ENCODE results near the gene ANXA2.

The ANXA2 gene

GRCh38 chr15:60371175-60372051 is 26.4 kb downstream of the ANXA2 start:
- peak overlapping the region in 1 of 7 experiments; percentile 45 for H3K4me3 ChIP-seq (ENCODE audit: control insufficient read depth in 1 of 7, extremely low read depth in 1 of 7, insufficient read depth in 4 of 7, low read depth in 2 of 7, low read length in 6 of 7)
- H3K27me3 ChIP-seq (replicated peaks in 2 of 5; ENCODE audit: control insufficient read depth in 4 of 5, insufficient read depth in 5 of 5, low read length in 4 of 5), result no peaks in the 10 kb centered on the region
- peak in 2 of 3 donors; percentile 9 to 44 for DNase-seq
- 70% methylated on average over 7 of the region's 20 CpGs for WGBS (ENCODE audit: insufficient coverage)
- no peaks in the 10 kb centered on the region for H3K36me3 ChIP-seq (ENCODE audit: control insufficient read depth in 4 of 4, insufficient read depth in 4 of 4, low read length in 3 of 4)
- H3K4me1 ChIP-seq (ENCODE audit: control extremely low read depth in 1 of 4, control insufficient read depth in 4 of 4, insufficient read depth in 4 of 4, low read length in 3 of 4), result peaks cover 0 to 24% (median 0%) of the 10 kb centered on the region in 4 experiments
- ChIA-PET CTCF (interaction anchor here (1.4 kb wide), 1 partner anchor 12 kb away, joined by 4 read pairs; no protein-coding TSS in a partner anchor), POLR2A (interaction anchor here (1.0 kb wide), 1 partner anchor 73 kb away, joined by 3 read pairs; no protein-coding TSS in a partner anchor)
- H3K27ac ChIP-seq (ENCODE audit: insufficient read depth in 1 of 2, low read depth in 1 of 2, low read length in 2 of 2, poor library complexity in 1 of 2, severe bottlenecking in 2 of 2), result no peak overlapping the region
- no peaks in the 10 kb centered on the region for H3K9me3 ChIP-seq (ENCODE audit: control extremely low read depth in 1 of 5, control insufficient read depth in 4 of 5, insufficient read depth in 2 of 5, low read depth in 1 of 5, low read length in 4 of 5)

- Histone ChIP-seq H3K27ac (ENCODE audit: insufficient read depth in 1 of 2, low read depth in 1 of 2, low read length in 2 of 2, poor library complexity in 1 of 2, severe bottlenecking in 2 of 2) (no peak overlapping the region), H3K27me3 (replicated peaks in 2 of 5; ENCODE audit: control insufficient read depth in 4 of 5, insufficient read depth in 5 of 5, low read length in 4 of 5) (no peaks in the 10 kb centered on the region), H3K36me3 (ENCODE audit: control insufficient read depth in 4 of 4, insufficient read depth in 4 of 4, low read length in 3 of 4) (no peaks in the 10 kb centered on the region), H3K4me1 (ENCODE audit: control extremely low read depth in 1 of 4, control insufficient read depth in 4 of 4, insufficient read depth in 4 of 4, low read length in 3 of 4) (peaks cover 0 to 24% (median 0%) of the 10 kb centered on the region in 4 experiments), H3K9me3 (ENCODE audit: control extremely low read depth in 1 of 5, control insufficient read depth in 4 of 5, insufficient read depth in 2 of 5, low read depth in 1 of 5, low read length in 4 of 5) (no peaks in the 10 kb centered on the region), H3K4me3 (ENCODE audit: control insufficient read depth in 1 of 7, extremely low read depth in 1 of 7, insufficient read depth in 4 of 7, low read depth in 2 of 7, low read length in 6 of 7) (no peak overlapping the region)
- CTCF ChIA-PET, result interaction anchor here (1.4 kb wide), 1 partner anchor 11 kb away, joined by 4 read pairs; no protein-coding TSS in a partner anchor
- DNase-seq, result no peak
- WGBS (ENCODE audit: insufficient coverage), result no CpG with 5 or more reads among the region's 1 CpG
- POLR2A ChIA-PET, result no interaction called here
These were observed 27.0 kb downstream of the ANXA2 start for GRCh38 chr15:60370869-60371136.

GRCh38 chr15:60370105-60370868 is 27.5 kb downstream of the ANXA2 start:
- POLR2A ChIA-PET, result no interaction called here

GRCh38 chr15:60369696-60370095 is 28.1 kb downstream of the ANXA2 start:
- Histone ChIP-seq H3K27ac (ENCODE audit: insufficient read depth in 1 of 2, low read depth in 1 of 2, low read length in 2 of 2, poor library complexity in 1 of 2, severe bottlenecking in 2 of 2) (no peak overlapping the region), H3K27me3 (replicated peaks in 2 of 5; ENCODE audit: control insufficient read depth in 4 of 5, insufficient read depth in 5 of 5, low read length in 4 of 5) (no peaks in the 10 kb centered on the region), H3K9me3 (ENCODE audit: control extremely low read depth in 1 of 5, control insufficient read depth in 4 of 5, insufficient read depth in 2 of 5, low read depth in 1 of 5, low read length in 4 of 5) (no peaks in the 10 kb centered on the region), H3K4me3 (ENCODE audit: control insufficient read depth in 1 of 7, extremely low read depth in 1 of 7, insufficient read depth in 4 of 7, low read depth in 2 of 7, low read length in 6 of 7) (no peak overlapping the region), H3K4me1 (ENCODE audit: control extremely low read depth in 1 of 4, control insufficient read depth in 4 of 4, insufficient read depth in 4 of 4, low read length in 3 of 4) (peaks cover 0 to 24% (median 0%) of the 10 kb centered on the region in 4 experiments), H3K36me3 (ENCODE audit: control insufficient read depth in 4 of 4, insufficient read depth in 4 of 4, low read length in 3 of 4) (no peaks in the 10 kb centered on the region)
- no peak for DNase-seq
- ChIA-PET CTCF (no interaction called here), POLR2A (no interaction called here)
- 80% methylated on average over 5 of the region's 5 CpGs for WGBS (ENCODE audit: insufficient coverage)

More at GRCh38 chr15:60370105-60370868, 27.5 kb downstream of the ANXA2 start:
- peak in 2 of 3 donors; percentile 30 to 71 for DNase-seq
- no peaks in the 10 kb centered on the region for H3K27me3 ChIP-seq (replicated peaks in 2 of 5; ENCODE audit: control insufficient read depth in 4 of 5, insufficient read depth in 5 of 5, low read length in 4 of 5)
- WGBS (ENCODE audit: insufficient coverage), result 89% methylated on average over 1 of the region's 9 CpGs
- H3K4me3 ChIP-seq (ENCODE audit: control insufficient read depth in 1 of 7, extremely low read depth in 1 of 7, insufficient read depth in 4 of 7, low read depth in 2 of 7, low read length in 6 of 7), result no peak overlapping the region
- no peaks in the 10 kb centered on the region for H3K9me3 ChIP-seq (ENCODE audit: control extremely low read depth in 1 of 5, control insufficient read depth in 4 of 5, insufficient read depth in 2 of 5, low read depth in 1 of 5, low read length in 4 of 5)
- H3K27ac ChIP-seq (ENCODE audit: insufficient read depth in 1 of 2, low read depth in 1 of 2, low read length in 2 of 2, poor library complexity in 1 of 2, severe bottlenecking in 2 of 2), result no peak overlapping the region
- no peaks in the 10 kb centered on the region for H3K36me3 ChIP-seq (ENCODE audit: control insufficient read depth in 4 of 4, insufficient read depth in 4 of 4, low read length in 3 of 4)
- peaks cover 0 to 24% (median 0%) of the 10 kb centered on the region in 4 experiments for H3K4me1 ChIP-seq (ENCODE audit: control extremely low read depth in 1 of 4, control insufficient read depth in 4 of 4, insufficient read depth in 4 of 4, low read length in 3 of 4)
- CTCF ChIA-PET, result interaction anchor here (1.4 kb wide), 1 partner anchor 11 kb away, joined by 4 read pairs; no protein-coding TSS in a partner anchor

- Histone ChIP-seq H3K27me3 (replicated peaks in 2 of 5; ENCODE audit: control insufficient read depth in 4 of 5, insufficient read depth in 5 of 5, low read length in 4 of 5) (no peaks in the 10 kb centered on the region), H3K36me3 (ENCODE audit: control insufficient read depth in 4 of 4, insufficient read depth in 4 of 4, low read length in 3 of 4) (peaks cover 0 to 6% (median 1%) of the 10 kb centered on the region in 4 experiments), H3K4me3 (ENCODE audit: control insufficient read depth in 1 of 7, extremely low read depth in 1 of 7, insufficient read depth in 4 of 7, low read depth in 2 of 7, low read length in 6 of 7) (no peak overlapping the region), H3K27ac (ENCODE audit: insufficient read depth in 1 of 2, low read depth in 1 of 2, low read length in 2 of 2, poor library complexity in 1 of 2, severe bottlenecking in 2 of 2) (no peak overlapping the region), H3K9me3 (ENCODE audit: control extremely low read depth in 1 of 5, control insufficient read depth in 4 of 5, insufficient read depth in 2 of 5, low read depth in 1 of 5, low read length in 4 of 5) (no peaks in the 10 kb centered on the region), H3K4me1 (ENCODE audit: control extremely low read depth in 1 of 4, control insufficient read depth in 4 of 4, insufficient read depth in 4 of 4, low read length in 3 of 4) (peaks cover 0 to 2% (median 0%) of the 10 kb centered on the region in 4 experiments)
- 100% methylated on average over 1 of the region's 2 CpGs for WGBS (ENCODE audit: insufficient coverage)
- POLR2A ChIA-PET, result no interaction called here
- CTCF ChIA-PET, result interaction anchor here (0.7 kb wide), 1 partner anchor 42 kb away, joined by 3 read pairs; no protein-coding TSS in a partner anchor
- no peak for DNase-seq
These were observed 33.2 kb downstream of the ANXA2 start for GRCh38 chr15:60364612-60364924.

GRCh38 chr15:60363903-60364611 is 33.7 kb downstream of the ANXA2 start:
- H3K36me3 ChIP-seq (ENCODE audit: control insufficient read depth in 4 of 4, insufficient read depth in 4 of 4, low read length in 3 of 4), result peaks cover 0 to 6% (median 1%) of the 10 kb centered on the region in 4 experiments
- DNase-seq, result no peak
- ChIA-PET POLR2A (no interaction called here), CTCF (interaction anchor here (0.7 to 8.7 kb wide), 4 partner anchors 43 to 157 kb away, joined by 3 to 95 read pairs (median 6); no protein-coding TSS in a partner anchor)
- no peak overlapping the region for H3K27ac ChIP-seq (ENCODE audit: insufficient read depth in 1 of 2, low read depth in 1 of 2, low read length in 2 of 2, poor library complexity in 1 of 2, severe bottlenecking in 2 of 2)
- 93% methylated on average over 16 of the region's 17 CpGs for WGBS (ENCODE audit: insufficient coverage)
- no peak overlapping the region for H3K4me3 ChIP-seq (ENCODE audit: control insufficient read depth in 1 of 7, extremely low read depth in 1 of 7, insufficient read depth in 4 of 7, low read depth in 2 of 7, low read length in 6 of 7)
- H3K27me3 ChIP-seq (replicated peaks in 2 of 5; ENCODE audit: control insufficient read depth in 4 of 5, insufficient read depth in 5 of 5, low read length in 4 of 5), result no peaks in the 10 kb centered on the region
- no peaks in the 10 kb centered on the region for H3K9me3 ChIP-seq (ENCODE audit: control extremely low read depth in 1 of 5, control insufficient read depth in 4 of 5, insufficient read depth in 2 of 5, low read depth in 1 of 5, low read length in 4 of 5)
- H3K4me1 ChIP-seq (ENCODE audit: control extremely low read depth in 1 of 4, control insufficient read depth in 4 of 4, insufficient read depth in 4 of 4, low read length in 3 of 4), result peaks cover 0 to 2% (median 0%) of the 10 kb centered on the region in 4 experiments

Data from common myeloid progenitor, CD34-positive (primary cell).